CD4-positive, alpha-beta T cell (primary cell): Measurements from ENCODE around the gene GFPT1. TPM values are rescaled to one million over a fixed set of nuclear protein-coding genes. Genes with fewer than 3 reads are reported as not detected.

Source experiments
- ATAC-seq: fragments of 200-7000 bp; cut with Tn5 transposase; one replicate; pipeline ENCODE4 v1.10.0; 2022; ENCODE audit warnings: mild to moderate bottlenecking; ENCODE audit not compliant: poor library complexity
- CTCF ChIA-PET: fragments of 350-600 bp; sonication (Branson Sonifier 250); formaldehyde crosslinking; loops from one replicate; lab custom pipeline; 2021; ENCODE audit warnings: antibody characterized with exemption, inconsistent platforms; lab: Charles Lee
- POLR2A ChIA-PET: fragments of 350-600 bp; sonication (Branson Sonifier 250); formaldehyde crosslinking; loops from one replicate; lab custom pipeline; 2021; ENCODE audit warnings: antibody characterized with exemption, inconsistent platforms; lab: Charles Lee
- DNase-seq, 14 experiments: peaks; one replicate each; pipeline ENCODE4 v3.0.0-alpha.2; 2013 to 2020; ENCODE audit warnings: mixed read lengths in 2 of 14
- H3K27ac ChIP-seq, 2 donors: one replicate each; pipeline versions ENCODE4 v1.5.1 to v1.7.0; 2013; ENCODE audit warnings: low read length in 2 of 2, low read depth in 1 of 2, mild to moderate bottlenecking in 1 of 2
- H3K27me3 ChIP-seq, 2 experiments: 1 replicate in 1 of 2; 2 replicates in 1 of 2; pipeline versions ENCODE4 v1.6.1 to v1.7.0; 2013; ENCODE audit warnings: low read length in 2 of 2, control low read depth in 1 of 2, mild to moderate bottlenecking in 1 of 2, moderate library complexity in 1 of 2; ENCODE audit not compliant: insufficient read depth in 2 of 2, control insufficient read depth in 1 of 2
- H3K36me3 ChIP-seq: one replicate; pipeline ENCODE4 v1.6.1; 2013; ENCODE audit warnings: low read length, control low read depth; ENCODE audit not compliant: insufficient read depth
- H3K4me1 ChIP-seq: one replicate; pipeline ENCODE4 v1.6.1; 2013; ENCODE audit warnings: low read length, control low read depth; ENCODE audit not compliant: insufficient read depth
- H3K4me3 ChIP-seq: one replicate; pipeline ENCODE4 v1.5.1; 2013; ENCODE audit warnings: mild to moderate bottlenecking, low read length, moderate library complexity
- H3K9me3 ChIP-seq, 2 experiments: 1 replicate in 1 of 2; 2 replicates in 1 of 2; pipeline versions ENCODE4 v1.6.1 to v1.7.0; 2013; ENCODE audit warnings: low read length in 2 of 2, mild to moderate bottlenecking in 2 of 2, control low read depth in 1 of 2, moderate library complexity in 1 of 2; ENCODE audit not compliant: control insufficient read depth in 1 of 2, insufficient read depth in 1 of 2
- H3K27ac Mint-ChIP-seq: one replicate; pipeline ENCODE4 v1.8.0; 2020; ENCODE audit warnings: mixed read lengths
- H3K27me3 Mint-ChIP-seq: one replicate; pipeline ENCODE4 v1.8.0; 2021; ENCODE audit warnings: mixed read lengths
- H3K36me3 Mint-ChIP-seq: one replicate; pipeline ENCODE4 v1.8.0; 2021; ENCODE audit warnings: low read depth, mixed read lengths
- H3K4me1 Mint-ChIP-seq: one replicate; pipeline ENCODE4 v1.8.0; 2021; ENCODE audit warnings: low read depth, mixed read lengths
- H3K4me3 Mint-ChIP-seq: one replicate; pipeline ENCODE4 v1.8.0; 2020; ENCODE audit warnings: mild to moderate bottlenecking, mixed read lengths
- H3K9me3 Mint-ChIP-seq: one replicate; pipeline ENCODE4 v1.8.0; 2020; ENCODE audit warnings: mixed read lengths
- intact Hi-C, 2 experiments: fragments of 100-400 bp; cut with DNase I in 1 of 2; cut with micrococcal nuclease in 1 of 2; formaldehyde crosslinking; loops; one replicate each; pipeline versions ENCODE4 v1.15.1 to v1.9.0; 2023 to 2025; cut with DNase I, micrococcal nuclease
- total RNA-seq, 174 experiments: library from RNA in 2 of 174; stranded (reverse) in 2 of 174; gene quantifications; one replicate each; pipeline ENCODE4 v1.2.3 and lab custom pipeline; 2021 to 2026
- TF ChIP-seq, protein P1 (sequence below): fragments of 200-600 bp; IDR thresholded peaks from one replicate; pipeline ENCODE4 v1.8.0; 2022; ENCODE audit warnings: antibody characterized with exemption, mild to moderate bottlenecking

The GFPT1 gene
- total RNA-seq, 2 experiments from 2014 or later: 17.6 to 18.3 TPM

DNA sequence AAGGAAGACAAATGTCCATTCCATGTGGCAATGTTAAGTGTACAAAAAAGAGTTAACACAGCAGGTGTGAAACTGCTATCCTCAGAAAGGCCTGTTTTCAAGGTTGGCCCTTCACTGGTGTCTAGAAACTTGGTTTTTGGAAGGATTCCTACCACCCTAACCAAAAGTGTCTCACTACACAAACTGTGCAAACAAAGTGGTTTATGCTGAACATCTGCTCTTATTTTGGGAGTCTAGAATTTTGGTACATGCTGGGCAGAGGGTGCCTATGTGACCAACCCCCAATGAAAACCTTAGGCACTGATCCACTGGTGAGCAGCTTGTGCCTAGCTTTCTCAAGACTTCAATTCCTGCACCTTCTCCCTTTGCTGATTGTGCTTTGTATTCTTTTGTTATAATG lies 14.3 kb downstream of the GFPT1 start:
- H3K36me3 Mint-ChIP-seq: peaks cover 54% of the 10 kb centered on the region
- intact Hi-C loops: no loop called here
- ChIA-PET CTCF (no interaction called here), POLR2A (no interaction called here)
- Histone ChIP-seq H3K9me3 (no peaks in the 10 kb centered on the region), H3K4me1 (peaks cover 3% of the 10 kb centered on the region), H3K36me3 (peaks cover 47% of the 10 kb centered on the region), H3K4me3 (no peak overlapping the region), H3K27me3 (no peaks in the 10 kb centered on the region), H3K27ac (no peak overlapping the region)
- DNase-seq (no peak), ATAC-seq (no peak)
- H3K27ac Mint-ChIP-seq: no peak overlapping the region
- H3K4me1 Mint-ChIP-seq: peaks cover 7% of the 10 kb centered on the region
- no peak overlapping the region for H3K4me3 Mint-ChIP-seq
- TF ChIP-seq, protein P1, sequence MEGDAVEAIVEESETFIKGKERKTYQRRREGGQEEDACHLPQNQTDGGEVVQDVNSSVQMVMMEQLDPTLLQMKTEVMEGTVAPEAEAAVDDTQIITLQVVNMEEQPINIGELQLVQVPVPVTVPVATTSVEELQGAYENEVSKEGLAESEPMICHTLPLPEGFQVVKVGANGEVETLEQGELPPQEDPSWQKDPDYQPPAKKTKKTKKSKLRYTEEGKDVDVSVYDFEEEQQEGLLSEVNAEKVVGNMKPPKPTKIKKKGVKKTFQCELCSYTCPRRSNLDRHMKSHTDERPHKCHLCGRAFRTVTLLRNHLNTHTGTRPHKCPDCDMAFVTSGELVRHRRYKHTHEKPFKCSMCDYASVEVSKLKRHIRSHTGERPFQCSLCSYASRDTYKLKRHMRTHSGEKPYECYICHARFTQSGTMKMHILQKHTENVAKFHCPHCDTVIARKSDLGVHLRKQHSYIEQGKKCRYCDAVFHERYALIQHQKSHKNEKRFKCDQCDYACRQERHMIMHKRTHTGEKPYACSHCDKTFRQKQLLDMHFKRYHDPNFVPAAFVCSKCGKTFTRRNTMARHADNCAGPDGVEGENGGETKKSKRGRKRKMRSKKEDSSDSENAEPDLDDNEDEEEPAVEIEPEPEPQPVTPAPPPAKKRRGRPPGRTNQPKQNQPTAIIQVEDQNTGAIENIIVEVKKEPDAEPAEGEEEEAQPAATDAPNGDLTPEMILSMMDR: no peak
- no peaks in the 10 kb centered on the region for H3K9me3 Mint-ChIP-seq
- no peaks in the 10 kb centered on the region for H3K27me3 Mint-ChIP-seq

DNA sequence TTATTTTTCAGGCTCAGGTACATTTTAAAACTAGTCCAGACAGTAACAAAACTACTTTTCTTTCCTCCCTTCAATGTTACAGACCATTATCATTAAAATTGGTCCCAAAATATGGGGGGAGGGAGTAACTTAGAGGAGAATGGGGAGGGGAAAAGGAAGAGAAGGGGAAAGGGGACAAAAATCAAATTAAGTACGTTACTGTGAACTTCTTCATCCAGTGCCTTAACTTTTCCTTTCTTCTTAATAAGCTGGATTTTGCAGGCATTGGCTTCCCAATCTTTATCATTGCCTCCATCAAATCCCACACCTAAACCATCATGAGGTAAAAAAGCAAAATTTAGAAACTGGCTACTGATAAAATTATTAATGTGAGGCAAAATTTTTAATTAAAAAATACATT lies 17.2 kb downstream of the GFPT1 start:
- CTCF ChIA-PET: no interaction called here
- TF ChIP-seq, protein P1: no peak
- intact Hi-C loops: no loop called here
- Histone ChIP-seq H3K36me3 (peaks cover 55% of the 10 kb centered on the region), H3K27me3 (no peaks in the 10 kb centered on the region), H3K27ac (no peak overlapping the region), H3K9me3 (no peaks in the 10 kb centered on the region), H3K4me1 (no peaks in the 10 kb centered on the region), H3K4me3 (no peak overlapping the region)
- H3K4me1 Mint-ChIP-seq: no peaks in the 10 kb centered on the region
- H3K36me3 Mint-ChIP-seq: peaks cover 70% of the 10 kb centered on the region
- DNase-seq (no peak), ATAC-seq (no peak)
- H3K4me3 Mint-ChIP-seq: no peak overlapping the region
- H3K27ac Mint-ChIP-seq: no peak overlapping the region
- H3K27me3 Mint-ChIP-seq: no peaks in the 10 kb centered on the region
- POLR2A ChIA-PET: no interaction called here
- H3K9me3 Mint-ChIP-seq: no peaks in the 10 kb centered on the region

DNA sequence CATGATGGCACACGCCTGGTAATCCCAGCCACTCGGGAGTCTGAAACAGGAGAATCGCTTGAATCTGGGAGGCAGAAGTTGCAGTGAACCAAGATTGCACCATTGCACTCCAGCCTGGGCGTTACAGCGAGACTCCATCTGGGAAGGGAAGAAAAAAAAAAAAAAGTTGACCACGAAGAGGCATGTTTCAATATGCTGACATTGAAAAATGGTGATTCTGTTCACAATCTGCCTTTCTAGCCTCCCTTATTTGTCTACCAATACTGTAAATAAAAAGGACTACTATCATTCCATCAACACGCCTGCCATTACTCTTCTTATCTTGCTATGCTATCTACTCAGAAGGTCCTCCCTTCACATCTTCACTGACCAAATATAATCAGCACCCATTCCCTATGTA lies 18.4 kb downstream of the GFPT1 start:
- Mint-ChIP-seq H3K4me3 (no peak overlapping the region), H3K9me3 (no peaks in the 10 kb centered on the region), H3K4me1 (no peaks in the 10 kb centered on the region), H3K27ac (no peak overlapping the region), H3K27me3 (no peaks in the 10 kb centered on the region), H3K36me3 (peaks cover 71% of the 10 kb centered on the region)
- CTCF ChIA-PET: no interaction called here
- Histone ChIP-seq H3K4me3 (no peak overlapping the region), H3K27me3 (no peaks in the 10 kb centered on the region), H3K4me1 (no peaks in the 10 kb centered on the region), H3K9me3 (no peaks in the 10 kb centered on the region), H3K36me3 (peaks cover 59% of the 10 kb centered on the region), H3K27ac (no peak overlapping the region)
- DNase-seq (no peak), ATAC-seq (no peak)
- POLR2A ChIA-PET: no interaction called here
- TF ChIP-seq, protein P1: no peak
- intact Hi-C loops: no loop called here
